Ascending aorta (tissue), 2 donors: ENCODE measurements around the gene BRD3OS. TPM values are rescaled to one million over a fixed set of nuclear protein-coding genes. Genes with fewer than 3 reads are reported as not detected.

Source experiments
- DNase-seq, 2 donors: peaks; one replicate each; pipeline ENCODE4 v3.0.0-alpha.2; 2019; ENCODE audit warnings: low spot score in 2 of 2
- H3K27ac ChIP-seq, 2 donors: fragments of 200-600 bp; sonication (generic); one replicate each; pipeline ENCODE4 v1.5.1; 2016 to 2017; ENCODE audit warnings: mild to moderate bottlenecking in 1 of 2
- H3K27me3 ChIP-seq: fragments of 200-600 bp; sonication (generic); one replicate; pipeline ENCODE4 v1.5.1; 2017
- H3K36me3 ChIP-seq, 2 donors: fragments of 200-600 bp; sonication (generic); one replicate each; pipeline ENCODE4 v1.5.1; 2016
- H3K4me1 ChIP-seq, 2 donors: fragments of 200-600 bp; sonication (generic); one replicate each; pipeline ENCODE4 v1.5.1; 2016 to 2017; ENCODE audit warnings: mild to moderate bottlenecking in 1 of 2
- H3K4me3 ChIP-seq, 2 donors: fragments of 200-600 bp; sonication (generic); one replicate each; pipeline ENCODE4 v1.5.1; 2016 to 2017; ENCODE audit warnings: mild to moderate bottlenecking in 1 of 2
- H3K9me3 ChIP-seq, 2 donors: fragments of 200-600 bp; sonication (generic); one replicate each; pipeline ENCODE4 v1.5.1; 2016
- CTCF ChIP-seq, 3 experiments: fragments of 200-600 bp in 2 of 3; fragments of 450-650 bp in 1 of 3; sonication (generic) in 2 of 3; IDR thresholded peaks; one replicate each; pipeline ENCODE4 v1.5.1; 2016 to 2019; ENCODE audit warnings: antibody characterized with exemption in 3 of 3, mild to moderate bottlenecking in 1 of 3, moderate library complexity in 1 of 3
- intact Hi-C: fragments of 100-400 bp; cut with DNase I; formaldehyde crosslinking; loops from one replicate; pipeline ENCODE4 v1.15.1; 2023
- total RNA-seq: library from RNA; depleted of rRNA; stranded (reverse); fragments of >200 nt; gene quantifications from one replicate; pipeline ENCODE4 v1.1.0, GENCODE V29; 2016

The BRD3OS gene
- total RNA-seq, 1 donor from 2014 or later = 15.9 TPM

- intact Hi-C loops = no loop called here
- TF ChIP-seq CTCF (IDR thresholded peaks at IDR 0.05) = no peak
- no peak overlapping the region for H3K4me3 ChIP-seq
- H3K27ac ChIP-seq = no peak overlapping the region
- no peaks in the 10 kb centered on the region for H3K27me3 ChIP-seq
- no peak for DNase-seq
- peaks cover 0 to 12% of the 10 kb centered on the region in 2 donors for H3K4me1 ChIP-seq
- H3K9me3 ChIP-seq = no peaks in the 10 kb centered on the region
- H3K36me3 ChIP-seq = no peaks in the 10 kb centered on the region
Observed at GRCh38 chr9:133981589-133981957, 43.7 kb upstream of the BRD3OS start.

DNA sequence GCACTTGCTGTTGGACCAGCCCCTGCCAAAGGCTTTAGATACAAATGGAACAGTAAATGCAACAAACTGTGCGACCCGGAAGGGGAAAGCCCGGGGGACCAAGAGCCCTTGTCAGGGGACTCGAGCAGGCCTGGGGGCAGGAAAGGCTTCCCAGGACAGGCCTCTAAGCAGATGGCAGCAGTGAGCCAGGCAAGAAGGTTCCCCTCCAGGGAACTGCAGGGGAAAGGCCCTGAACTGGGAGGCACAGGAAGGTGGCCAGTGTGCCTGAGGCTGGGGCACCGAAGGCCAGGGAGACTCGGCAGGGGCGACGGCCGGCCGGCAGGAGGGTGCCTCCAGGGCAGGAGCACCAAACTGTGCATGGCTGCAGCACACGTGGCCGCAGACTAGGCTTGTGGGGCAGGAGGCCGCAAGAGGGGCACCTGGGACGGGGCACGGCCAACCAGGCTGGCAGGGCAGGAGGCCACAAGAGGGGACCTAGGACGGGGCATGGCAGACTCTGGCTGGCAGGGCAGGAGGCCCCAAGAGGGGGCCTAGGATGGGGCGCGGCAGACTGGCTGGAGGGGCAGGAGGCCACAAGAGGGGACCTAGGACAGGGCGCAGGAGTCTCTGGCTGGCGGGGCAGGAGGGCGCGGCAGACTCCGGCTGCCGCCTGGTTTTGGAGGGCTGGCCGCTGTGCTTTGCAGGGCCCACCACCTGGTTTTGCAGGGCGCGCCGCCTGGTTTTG is 43.2 kb upstream of the BRD3OS start:
- H3K9me3 ChIP-seq = no peaks in the 10 kb centered on the region
- no peaks in the 10 kb centered on the region for H3K36me3 ChIP-seq
- intact Hi-C loops = no loop called here
- no peak for TF ChIP-seq CTCF (IDR thresholded peaks at IDR 0.05)
- no peak overlapping the region for H3K27ac ChIP-seq
- H3K4me3 ChIP-seq = no peak overlapping the region
- H3K27me3 ChIP-seq = no peaks in the 10 kb centered on the region
- peaks cover 0 to 12% of the 10 kb centered on the region in 2 donors for H3K4me1 ChIP-seq
- DNase-seq = no peak

- intact Hi-C loops = no loop called here
- Histone ChIP-seq H3K9me3 (no peaks in the 10 kb centered on the region), H3K27me3 (no peaks in the 10 kb centered on the region), H3K27ac (no peak overlapping the region), H3K36me3 (no peaks in the 10 kb centered on the region), H3K4me1 (peaks cover 0 to 12% of the 10 kb centered on the region in 2 donors), H3K4me3 (no peak overlapping the region)
- DNase-seq = no peak
- TF ChIP-seq CTCF (IDR thresholded peaks at IDR 0.05) = no peak
Observed at GRCh38 chr9:133982971-133983720, 42.1 kb upstream of the BRD3OS start.

DNA sequence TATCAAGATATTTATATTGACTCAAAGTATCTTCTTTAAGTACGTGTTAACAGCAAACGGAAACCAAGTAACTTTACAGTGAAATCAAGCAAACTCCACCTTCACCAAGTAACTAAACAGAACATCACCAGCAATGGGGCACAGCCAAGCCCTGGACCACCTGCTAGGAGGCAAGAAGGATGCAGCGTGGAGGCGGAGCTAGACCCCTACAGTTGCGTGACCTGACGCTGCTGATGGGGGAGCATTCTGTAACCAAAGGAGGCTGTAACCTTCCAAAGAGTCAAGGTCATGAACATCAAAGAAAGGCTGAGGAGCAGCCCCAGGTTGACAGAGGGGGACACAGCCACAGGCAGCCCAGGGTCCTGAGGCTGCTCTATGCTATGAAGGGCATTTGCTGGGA is 39.2 kb upstream of the BRD3OS start:
- H3K9me3 ChIP-seq = no peaks in the 10 kb centered on the region
- no peaks in the 10 kb centered on the region for H3K36me3 ChIP-seq
- H3K27me3 ChIP-seq = no peaks in the 10 kb centered on the region
- no peak for DNase-seq
- peaks cover 0 to 8% of the 10 kb centered on the region in 2 donors for H3K4me1 ChIP-seq
- H3K4me3 ChIP-seq = no peak overlapping the region
- H3K27ac ChIP-seq = no peak overlapping the region
- intact Hi-C loops = no loop called here
- no peak for TF ChIP-seq CTCF (IDR thresholded peaks at IDR 0.05)

GRCh38 chr9:133986774-133987445 is 38.4 kb upstream of the BRD3OS start:
- no peak for TF ChIP-seq CTCF (IDR thresholded peaks at IDR 0.05)
- Histone ChIP-seq H3K9me3 (no peaks in the 10 kb centered on the region), H3K27ac (no peak overlapping the region), H3K4me1 (peaks cover 0 to 11% of the 10 kb centered on the region in 2 donors), H3K27me3 (no peaks in the 10 kb centered on the region), H3K4me3 (no peak overlapping the region), H3K36me3 (no peaks in the 10 kb centered on the region)
- DNase-seq = no peak
- intact Hi-C loops = no loop called here
